ENCODE data around the gene ATP1A2. TPM values are rescaled to one million over a fixed set of nuclear protein-coding genes. Genes with fewer than 3 reads are reported as not detected.

The ATP1A2 gene
- total RNA-seq, 1 experiment from 2014 or later, result 0.07 TPM

DNA sequence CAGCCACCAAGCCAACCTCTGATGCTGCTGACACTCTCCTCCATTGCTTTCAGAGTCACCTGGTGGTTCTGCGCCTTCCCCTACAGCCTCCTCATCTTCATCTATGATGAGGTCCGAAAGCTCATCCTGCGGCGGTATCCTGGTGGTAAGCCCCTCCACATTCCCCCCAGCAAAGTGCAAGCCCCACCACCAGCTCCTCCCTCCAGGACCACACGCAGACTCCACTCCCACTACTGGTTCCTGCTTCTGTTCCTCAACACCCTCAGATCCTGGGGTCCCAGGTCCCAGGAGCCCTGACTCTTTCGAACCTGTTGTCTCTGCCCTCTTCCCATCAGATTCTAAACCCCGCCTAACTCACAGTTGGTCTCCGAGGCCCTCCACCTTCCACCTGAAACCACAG is 24.3 kb downstream of the ATP1A2 start:
- no peak for DNase-seq (ENCODE audit: extremely low read depth, low read depth)

DNA sequence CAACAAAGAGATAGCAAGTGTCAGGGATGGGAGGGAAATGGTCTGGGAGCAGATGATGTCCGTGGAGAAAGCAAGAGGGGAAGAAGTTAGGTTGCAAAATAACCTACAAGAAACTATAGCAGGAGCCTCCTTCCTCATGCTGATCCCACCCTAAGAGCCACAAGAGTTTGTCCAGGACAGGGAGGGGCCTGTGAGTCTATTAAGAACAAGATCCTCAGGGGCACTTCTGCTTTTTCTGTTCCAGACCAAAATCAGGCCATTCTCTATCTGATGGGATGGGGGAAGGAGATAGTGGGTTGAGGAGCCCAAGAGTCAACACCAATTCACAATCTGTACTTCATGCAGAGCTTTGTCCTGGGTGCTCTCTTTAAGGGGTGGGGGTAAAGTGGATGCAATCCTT is 28.1 kb downstream of the ATP1A2 start:
- no peak for DNase-seq (ENCODE audit: extremely low read depth, low read depth)

DNA sequence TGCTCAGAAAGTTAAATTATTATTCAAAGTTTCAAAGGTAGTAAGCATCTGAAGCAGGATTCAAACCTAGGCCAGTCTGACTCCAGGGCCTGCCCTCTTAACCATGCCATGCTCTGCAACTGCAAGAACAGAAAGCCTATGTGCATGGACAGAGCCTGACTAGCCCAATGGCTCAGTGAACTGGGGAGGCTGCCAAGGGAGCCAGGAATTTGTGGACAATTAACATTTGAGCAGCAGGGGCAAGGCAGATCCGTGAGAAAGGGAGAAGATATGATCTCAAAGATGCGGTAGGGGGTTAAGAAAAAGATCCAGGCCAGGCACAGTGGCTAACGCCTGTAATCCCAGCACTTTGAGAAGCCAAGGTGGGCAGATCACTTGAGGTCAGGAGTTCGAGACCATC is 29.4 kb downstream of the ATP1A2 start:
- DNase-seq (ENCODE audit: extremely low read depth, low read depth), result no peak

DNA sequence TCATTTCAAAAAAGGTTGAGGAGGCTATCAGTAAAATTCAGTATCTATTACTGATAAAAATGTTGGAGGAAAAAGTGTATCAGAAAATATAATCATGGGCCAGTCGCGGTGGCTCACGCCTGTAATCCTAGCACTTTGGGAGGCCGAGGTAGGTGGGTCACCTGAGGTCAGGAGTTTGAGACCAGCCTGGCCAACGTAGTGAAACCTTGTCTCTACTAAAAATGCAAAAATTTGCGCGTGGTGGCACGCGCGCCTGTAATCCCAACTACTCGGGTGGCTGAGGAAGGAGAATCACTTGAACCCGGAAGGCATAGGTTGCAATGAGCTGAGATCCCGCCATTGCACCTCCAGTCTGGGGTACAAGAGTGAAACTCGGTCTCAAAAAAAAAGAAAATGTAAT is 30.5 kb downstream of the ATP1A2 start:
- no peak for DNase-seq (ENCODE audit: extremely low read depth, low read depth)

DNA sequence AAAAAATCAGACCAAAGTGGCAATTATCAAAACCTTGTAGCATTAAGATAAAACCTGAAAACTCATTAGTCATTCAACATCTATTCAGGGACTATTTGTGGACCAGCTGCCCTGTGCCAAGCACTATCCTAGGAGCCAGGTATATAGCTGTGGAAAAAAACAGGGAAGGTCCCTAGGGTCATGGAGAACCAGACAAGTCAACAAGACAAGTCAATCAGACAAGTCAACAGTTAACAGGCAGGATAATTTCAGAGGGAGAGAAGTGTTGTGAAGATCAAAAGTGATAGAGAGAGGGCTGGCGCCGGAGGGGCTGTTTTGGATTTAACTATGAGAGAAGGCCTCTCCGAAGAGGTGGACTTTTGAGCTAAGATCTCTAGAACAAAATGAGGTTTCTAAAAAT is 32.6 kb downstream of the ATP1A2 start:
- DNase-seq (ENCODE audit: extremely low read depth, low read depth), result no peak

DNA sequence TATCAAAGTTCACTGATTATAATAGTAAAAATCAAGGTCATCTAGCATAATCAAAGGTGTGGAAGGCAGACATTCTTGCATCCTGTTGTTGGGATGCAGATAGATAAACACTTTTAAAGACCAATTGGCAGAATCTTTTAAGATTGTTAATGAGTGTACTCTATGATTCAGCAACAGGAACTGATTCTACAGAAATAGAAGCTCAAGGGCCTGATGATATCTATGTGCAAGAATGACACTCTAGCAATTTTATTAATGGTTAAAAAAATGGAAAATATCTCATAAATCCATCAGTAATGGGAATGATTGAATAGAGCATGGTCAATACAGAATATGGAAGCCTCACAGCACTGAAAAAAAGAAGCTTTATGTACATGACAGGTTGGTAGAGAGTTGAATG is 33.7 kb downstream of the ATP1A2 start:
- no peak for DNase-seq (ENCODE audit: extremely low read depth, low read depth)

DNA sequence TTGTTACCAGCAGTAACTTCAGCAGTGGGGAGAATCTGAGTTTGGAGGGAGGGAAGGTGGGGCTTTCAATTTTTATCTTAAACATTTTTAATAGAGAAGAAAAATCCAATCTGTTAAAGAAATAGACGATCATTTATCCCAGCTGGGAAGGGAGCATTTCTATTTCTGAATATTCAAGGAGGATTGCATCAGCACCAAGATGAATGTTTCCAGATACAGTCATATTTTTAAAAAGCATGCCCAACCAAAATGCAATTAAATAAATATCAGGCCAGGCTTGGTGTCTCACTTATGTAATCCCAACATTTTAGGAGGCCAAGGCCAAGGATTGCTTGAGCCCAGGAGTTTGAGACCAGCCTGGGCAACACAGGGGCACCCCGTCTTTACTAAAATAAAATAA is 34.2 kb downstream of the ATP1A2 start:
- peak; percentile 38 for DNase-seq (ENCODE audit: extremely low read depth, low read depth)

DNA sequence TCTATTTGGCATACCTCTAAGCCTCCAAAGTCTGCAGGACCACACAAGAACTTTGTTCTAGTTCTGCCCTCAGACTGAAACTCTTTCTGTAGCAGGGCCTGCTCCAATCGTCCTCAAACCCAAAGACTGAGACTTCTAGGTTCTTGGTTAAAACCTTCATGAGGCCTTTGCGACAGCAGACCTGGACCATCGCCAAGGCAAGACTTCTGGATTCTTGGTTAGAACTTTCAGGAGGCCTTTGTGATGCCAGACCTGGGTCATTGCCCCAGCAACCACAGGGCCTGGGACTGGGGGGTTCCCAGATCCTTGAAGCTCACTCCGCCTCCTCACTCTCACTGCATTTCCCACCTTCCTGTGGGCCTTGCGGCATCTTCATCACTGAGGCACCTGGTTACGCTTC is 35.7 kb downstream of the ATP1A2 start, which contains the start of gene ATP1A4:
TSS of gene ATP1A4 (plus strand) at position 301 of the 400 bp plus-strand sequence. CDS start 438 bp downstream, outside the sequence.
- no peak for DNase-seq (ENCODE audit: extremely low read depth, low read depth)

DNA sequence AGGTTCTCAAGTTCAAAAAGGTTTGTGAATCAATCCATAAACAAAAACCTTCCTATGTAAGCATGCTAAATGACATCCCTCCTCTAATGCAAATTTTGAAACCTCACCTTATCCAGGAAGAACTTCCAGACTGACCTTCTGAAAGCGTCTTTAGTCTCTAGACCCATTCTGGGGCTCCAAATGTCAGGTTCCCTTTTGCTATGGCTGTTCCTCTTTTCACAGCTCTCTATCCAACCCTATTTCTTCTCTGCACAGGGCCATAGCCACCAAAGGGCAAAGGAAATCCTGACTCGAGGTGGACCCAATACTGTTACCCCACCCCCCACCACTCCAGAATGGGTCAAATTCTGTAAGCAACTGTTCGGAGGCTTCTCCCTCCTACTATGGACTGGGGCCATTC is 39.2 kb downstream of the ATP1A2 start:
- DNase-seq (ENCODE audit: extremely low read depth, low read depth), result no peak

DNA sequence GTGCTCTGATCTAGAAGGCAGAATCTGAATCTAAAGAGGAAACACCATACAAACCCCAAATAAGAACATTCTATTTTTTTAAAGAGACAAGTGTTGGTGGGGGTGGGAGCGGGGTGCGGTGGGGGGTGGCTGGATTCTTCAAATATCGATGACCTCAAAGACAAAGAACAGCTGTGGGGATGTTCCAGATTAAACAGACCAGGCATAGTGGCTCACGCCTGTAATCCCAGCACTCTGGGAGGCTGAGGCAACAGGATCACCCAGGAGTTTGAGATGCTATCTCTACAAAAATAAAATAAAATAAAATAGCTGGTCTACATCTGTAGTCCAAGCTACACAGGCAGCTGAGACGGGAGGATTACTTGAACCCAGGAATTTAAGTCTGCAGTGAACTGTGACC is 40.8 kb downstream of the ATP1A2 start:
- DNase-seq (ENCODE audit: extremely low read depth, low read depth), result no peak

DNA sequence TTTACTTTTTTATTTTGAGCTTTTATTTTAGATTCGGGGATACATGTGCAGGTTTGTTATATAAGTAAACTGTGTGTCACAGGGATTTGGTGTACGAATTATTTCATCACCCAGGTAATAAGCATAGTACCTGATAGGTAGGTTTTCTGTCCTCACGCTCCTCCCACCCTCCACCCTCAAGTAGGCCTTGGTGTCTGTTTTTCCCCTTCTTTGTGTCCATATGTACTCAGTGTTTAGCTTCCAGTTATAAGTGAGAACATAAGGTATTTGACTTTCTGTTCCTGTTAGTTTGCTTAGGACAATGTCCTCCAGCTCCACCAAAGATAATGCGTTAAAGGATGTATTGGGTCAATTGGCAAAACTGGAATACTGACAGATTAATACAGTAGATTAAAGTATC is 41.6 kb downstream of the ATP1A2 start:
- DNase-seq (ENCODE audit: extremely low read depth, low read depth), result no peak

DNA sequence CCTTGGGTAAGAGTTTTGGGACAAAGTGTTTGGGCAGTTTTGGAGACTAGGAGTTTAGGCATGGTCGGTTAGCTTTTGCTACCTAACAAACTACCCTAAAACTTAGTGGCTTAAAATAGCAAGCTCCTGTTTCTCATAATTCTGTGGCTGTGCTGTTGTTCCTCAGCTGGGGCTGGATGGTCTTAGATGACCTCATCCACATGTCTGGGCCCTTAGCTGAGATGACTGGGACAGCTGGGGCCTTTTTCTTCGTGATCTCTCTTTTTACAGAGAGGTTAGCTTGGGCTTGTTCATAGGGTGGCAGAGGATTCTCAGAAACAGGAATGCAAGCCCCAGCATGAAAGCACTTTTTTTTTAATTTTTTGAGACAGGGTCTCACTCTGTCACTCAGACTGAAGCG is 42.5 kb downstream of the ATP1A2 start:
- no peak for DNase-seq (ENCODE audit: extremely low read depth, low read depth)

DNA sequence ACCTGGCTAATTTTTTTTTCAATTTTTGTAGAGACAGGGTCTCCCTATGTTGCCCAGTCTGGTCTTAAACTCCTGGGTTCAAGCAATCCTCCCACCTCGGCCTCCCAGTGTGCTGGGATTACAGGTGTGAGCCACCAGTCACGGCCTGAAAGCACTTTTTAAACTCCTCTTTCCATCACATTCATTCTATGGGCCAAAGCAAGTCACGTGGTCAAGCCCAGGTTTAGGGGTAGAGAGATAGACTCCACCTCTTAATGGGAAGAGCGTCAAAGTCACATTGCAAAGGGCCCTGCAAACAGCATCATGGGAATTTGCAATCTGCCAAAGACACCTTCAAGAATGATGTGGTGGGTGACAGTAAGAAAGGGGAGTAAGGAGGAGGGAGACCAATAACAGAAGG is 43.0 kb downstream of the ATP1A2 start:
- DNase-seq (ENCODE audit: extremely low read depth, low read depth), result no peak

DNA sequence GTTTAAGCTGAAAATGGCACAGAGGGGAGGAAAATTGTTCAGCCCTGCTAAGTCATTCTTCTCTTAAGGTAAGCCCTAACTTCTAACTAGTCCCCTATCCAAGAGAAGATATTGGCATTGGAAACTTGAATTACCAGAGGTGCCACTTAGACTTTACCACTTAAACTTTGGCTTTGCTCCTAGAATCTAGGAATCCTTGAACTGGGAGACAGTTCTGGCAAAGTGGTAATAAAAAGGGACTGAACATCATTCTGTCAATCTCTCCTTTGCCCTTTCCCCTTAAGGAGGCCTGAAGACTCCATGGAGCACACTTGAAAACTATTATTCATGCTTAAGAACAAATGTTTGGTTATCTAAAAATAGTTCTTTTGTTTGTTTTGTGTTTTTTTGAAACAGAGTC is 44.3 kb downstream of the ATP1A2 start:
- no peak for DNase-seq (ENCODE audit: extremely low read depth, low read depth)

DNA sequence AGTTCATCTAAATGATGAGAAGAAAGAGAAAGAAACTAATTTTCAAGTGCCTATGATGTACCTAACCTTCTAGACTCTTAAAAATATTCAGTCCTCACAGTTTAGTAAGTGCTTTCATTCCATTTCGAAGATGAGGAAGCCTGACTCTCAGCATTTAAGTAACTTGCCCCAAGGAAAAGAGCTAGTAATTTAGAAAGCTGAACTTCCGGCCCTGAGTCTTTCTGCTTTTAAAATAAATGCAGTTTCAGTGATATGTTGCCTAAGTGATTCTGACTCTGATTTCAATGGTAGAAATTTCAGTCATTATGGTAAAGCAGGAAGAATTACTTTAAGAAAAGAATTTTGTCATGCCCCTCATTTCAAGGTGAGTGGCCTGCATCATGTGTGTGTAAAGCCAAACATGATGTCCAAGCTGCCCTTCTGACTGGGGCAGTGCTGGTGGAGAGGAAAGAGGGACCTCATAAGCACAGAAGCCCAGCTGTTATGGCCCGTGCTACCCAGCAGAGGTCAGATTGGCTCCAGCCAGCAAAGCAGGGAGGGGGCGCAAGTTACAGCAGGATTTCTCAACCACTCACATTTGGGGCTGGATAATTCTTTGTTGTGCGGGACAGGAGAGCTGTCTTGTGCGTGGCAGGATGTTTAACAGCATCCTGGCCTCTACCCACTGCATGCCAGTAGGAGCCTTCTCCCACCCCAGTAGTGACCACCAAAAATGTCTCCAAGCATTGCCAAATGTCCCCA is 46.6 kb downstream of the ATP1A2 start:
- no peak for DNase-seq (ENCODE audit: extremely low read depth, low read depth)

DNA sequence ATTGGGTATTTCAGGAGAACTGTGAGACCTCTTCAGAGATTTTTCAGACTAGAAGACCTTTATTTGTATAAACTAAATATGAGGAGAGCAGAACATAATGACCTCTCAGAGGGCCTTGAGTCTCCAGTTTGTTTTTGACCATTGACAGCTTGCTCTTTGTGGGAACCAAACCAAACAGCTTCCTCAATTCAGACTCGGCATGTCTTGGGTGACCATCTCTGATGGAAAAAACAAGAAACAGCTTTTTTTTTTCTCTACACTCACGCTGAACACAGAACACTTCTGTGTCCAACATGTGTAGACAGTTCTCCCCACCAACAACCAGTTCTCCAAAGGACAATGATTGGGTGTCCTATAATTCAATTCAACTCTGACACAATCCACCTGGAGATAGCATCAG is 47.4 kb downstream of the ATP1A2 start:
- DNase-seq (ENCODE audit: extremely low read depth, low read depth), result no peak

DNA sequence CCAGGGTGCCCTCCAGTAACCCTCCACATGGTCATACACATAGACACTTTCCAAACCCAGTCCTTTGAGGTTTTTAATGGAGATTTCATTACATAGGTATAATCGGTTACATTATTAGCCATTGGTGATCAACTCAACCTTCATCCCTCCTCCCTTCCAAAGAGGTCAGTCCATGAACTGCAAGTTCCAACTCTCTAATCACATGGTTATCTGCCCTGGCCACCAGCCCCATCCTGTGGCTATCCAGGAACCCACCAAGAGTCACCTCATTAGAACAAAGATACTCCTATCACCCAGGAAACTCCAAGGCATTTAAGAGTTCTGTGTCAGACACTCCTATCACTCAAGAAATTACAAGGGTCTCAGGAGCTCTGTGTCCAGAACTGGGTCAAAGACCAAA is 48.1 kb downstream of the ATP1A2 start:
- DNase-seq (ENCODE audit: extremely low read depth, low read depth), result no peak

DNA sequence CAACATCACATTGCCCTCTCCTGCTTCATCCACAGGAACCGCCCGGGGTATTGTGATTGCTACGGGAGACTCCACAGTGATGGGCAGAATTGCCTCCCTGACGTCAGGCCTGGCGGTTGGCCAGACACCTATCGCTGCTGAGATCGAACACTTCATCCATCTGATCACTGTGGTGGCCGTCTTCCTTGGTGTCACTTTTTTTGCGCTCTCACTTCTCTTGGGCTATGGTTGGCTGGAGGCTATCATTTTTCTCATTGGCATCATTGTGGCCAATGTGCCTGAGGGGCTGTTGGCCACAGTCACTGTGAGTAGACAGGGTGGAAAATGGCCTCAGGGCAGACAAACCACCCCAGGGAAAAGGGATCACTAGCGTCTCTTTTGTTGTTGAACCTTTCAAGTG is 48.6 kb downstream of the ATP1A2 start:
- no peak for DNase-seq (ENCODE audit: extremely low read depth, low read depth)

DNA sequence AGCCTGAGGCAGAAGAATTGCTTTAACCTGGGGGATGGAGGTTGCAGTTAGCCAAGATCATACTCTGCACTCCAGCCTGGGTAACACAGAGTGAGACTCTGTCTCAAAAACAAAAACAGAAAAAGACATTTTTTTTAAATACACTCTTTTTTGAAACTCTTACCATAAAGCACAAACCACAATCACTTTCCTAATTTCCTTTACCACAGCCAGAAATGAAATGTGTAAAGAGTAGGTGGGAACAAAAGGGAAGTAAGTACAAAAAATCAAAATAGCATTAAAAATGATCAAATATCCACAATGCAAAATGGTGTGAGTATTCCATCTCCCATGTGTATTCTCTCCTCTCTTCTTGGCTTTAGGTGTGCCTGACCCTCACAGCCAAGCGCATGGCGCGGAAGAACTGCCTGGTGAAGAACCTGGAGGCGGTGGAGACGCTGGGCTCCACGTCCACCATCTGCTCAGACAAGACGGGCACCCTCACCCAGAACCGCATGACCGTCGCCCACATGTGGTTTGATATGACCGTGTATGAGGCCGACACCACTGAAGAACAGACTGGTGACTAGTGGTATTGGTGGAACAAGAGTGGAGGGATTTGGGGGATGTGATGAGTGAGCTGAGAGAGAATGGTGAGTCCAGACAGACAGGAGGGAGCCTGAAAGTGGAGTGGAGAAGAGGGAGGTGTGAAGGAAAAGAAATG is 50.8 kb downstream of the ATP1A2 start:
- DNase-seq (ENCODE audit: extremely low read depth, low read depth), result no peak

DNA sequence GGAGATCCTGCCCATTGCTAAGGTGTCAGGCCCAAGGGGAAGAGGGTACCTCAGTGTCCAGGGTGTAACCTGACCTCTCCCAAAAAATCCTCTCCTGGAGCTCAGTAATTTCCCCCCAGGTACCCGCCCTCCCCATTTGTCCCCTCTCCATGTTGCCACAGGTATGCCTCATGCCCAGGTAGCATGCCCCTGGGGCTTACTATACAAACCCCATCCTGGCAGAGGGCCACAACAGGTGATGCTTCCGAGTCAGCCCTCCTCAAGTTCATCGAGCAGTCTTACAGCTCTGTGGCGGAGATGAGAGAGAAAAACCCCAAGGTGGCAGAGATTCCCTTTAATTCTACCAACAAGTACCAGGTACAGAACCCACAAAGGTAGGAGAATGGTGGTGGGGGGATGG is 51.5 kb downstream of the ATP1A2 start:
- DNase-seq (ENCODE audit: extremely low read depth, low read depth), result no peak

DNA sequence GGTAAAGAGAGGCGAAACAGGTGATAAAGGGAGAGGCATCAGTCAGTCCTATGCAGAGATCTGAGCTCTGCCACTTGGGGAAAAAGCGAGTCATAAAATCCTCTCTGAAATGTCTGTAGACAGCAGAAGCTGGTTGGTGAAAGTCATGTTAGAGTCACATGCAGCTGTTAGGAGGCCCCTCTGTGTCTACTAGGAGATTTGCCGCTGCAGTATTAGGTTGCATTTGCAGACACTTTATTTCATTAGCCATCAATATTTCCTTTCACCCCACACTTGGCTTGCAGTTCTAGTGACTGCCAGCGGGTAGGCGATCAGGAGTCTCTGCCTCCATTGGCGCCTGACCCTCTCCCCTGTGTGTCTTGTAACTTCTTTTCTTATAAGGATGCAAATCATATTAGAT is 52.0 kb downstream of the ATP1A2 start:
- no peak for DNase-seq (ENCODE audit: extremely low read depth, low read depth)

DNA sequence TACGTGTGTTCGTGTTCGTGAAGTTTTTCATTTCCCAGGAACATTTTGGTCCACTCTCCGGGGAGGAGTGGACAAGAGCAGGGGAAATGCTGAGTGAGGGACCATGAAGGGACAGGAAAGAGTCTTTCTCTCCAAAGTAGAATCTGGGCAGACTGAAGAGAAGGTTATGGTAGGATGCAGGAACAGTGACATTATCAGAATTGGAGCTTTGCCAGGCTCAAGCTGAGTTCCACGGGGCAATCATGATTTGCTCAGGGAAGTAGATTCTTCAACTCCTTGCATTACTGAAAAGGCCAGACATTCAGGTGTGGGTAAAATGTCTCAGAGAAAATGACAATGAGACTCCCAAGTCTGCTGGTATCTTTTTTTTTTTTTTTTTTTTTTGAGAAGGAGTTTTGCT is 52.5 kb downstream of the ATP1A2 start:
- no peak for DNase-seq (ENCODE audit: extremely low read depth, low read depth)

Measured in NCI-H460 (cell line).